GM19043 (cell line): Measurements from ENCODE around the gene PKNOX2.

Experiments used
- ATAC-seq: cut with Tn5 transposase; IDR thresholded peaks from one replicate; pipeline ENCODE4 v1.9.1; 2021; ENCODE audit warnings: low read depth; ENCODE audit not compliant: unreplicated experiment

Gene PKNOX2

DNA sequence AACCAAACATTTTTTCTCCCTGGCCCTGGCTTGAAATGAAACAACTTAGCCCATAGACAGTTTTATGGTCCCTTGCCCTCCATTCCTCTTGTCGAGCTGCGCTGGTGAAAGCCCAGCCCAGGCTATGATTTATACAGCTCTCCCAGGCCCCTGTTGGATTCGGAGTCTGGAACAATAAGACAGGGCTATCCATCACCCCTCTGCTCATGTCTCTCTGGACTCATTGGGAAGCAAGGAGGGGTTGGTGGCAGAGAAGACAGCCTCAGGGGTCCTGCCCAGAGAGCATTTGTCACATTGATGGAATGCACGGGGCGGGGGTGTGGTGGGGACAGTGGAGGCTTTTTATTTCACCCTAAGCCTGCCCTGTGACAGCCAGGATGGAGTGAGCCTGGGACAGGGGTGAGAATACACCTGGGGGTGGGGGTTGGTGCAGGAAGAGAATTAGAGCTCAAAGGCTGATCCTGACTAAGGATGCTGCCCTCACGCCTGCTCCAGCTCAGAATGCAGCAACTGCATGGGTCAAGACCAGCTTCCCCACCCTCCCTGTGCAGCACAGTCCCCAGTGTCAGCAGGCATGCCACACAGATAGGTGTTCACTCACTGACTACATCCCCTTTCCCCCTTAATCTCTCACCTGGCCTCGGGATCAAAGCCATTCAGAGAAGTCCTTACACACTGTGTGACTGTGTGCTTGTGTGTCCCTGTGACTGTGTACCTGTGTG lies 10.0 kb upstream of the PKNOX2 start:
- no peak for ATAC-seq

DNA sequence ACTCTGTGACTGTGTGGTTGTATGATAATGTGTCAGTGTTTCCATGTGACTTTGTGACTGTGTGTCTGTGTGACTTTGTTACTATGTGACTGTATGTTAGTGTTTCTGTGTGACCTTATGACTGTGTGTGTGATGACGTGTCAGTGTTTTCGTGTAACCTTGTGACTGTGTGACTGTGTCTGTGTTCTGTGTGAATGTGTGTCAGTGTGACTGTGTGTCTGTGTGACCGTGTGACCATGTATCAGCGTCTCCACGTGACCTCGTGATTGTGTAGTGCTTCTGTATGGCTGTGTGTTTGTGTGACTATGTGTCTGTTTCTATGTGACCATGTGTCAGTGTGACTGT lies 9.5 kb upstream of the PKNOX2 start:
- no peak for ATAC-seq

DNA sequence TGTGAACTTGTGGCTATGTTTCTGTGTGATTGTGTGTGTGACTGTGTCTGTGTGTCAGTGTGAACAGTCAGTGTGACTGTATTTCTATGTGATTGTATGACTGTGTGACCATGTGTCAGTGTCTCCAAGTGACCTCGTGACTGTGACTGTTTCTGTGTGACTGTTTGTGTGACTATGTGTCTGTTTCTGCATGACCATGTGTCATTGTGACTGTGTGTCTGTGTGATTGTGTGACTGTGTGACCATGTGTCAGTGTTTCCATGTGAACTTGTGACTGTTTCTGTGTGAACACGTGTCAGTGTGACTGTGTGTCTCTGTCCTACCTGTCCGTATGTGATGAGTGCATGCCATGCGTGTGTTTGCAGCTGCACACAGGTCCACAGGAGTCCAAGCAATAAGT lies 8.8 kb upstream of the PKNOX2 start:
- no peak for ATAC-seq

DNA sequence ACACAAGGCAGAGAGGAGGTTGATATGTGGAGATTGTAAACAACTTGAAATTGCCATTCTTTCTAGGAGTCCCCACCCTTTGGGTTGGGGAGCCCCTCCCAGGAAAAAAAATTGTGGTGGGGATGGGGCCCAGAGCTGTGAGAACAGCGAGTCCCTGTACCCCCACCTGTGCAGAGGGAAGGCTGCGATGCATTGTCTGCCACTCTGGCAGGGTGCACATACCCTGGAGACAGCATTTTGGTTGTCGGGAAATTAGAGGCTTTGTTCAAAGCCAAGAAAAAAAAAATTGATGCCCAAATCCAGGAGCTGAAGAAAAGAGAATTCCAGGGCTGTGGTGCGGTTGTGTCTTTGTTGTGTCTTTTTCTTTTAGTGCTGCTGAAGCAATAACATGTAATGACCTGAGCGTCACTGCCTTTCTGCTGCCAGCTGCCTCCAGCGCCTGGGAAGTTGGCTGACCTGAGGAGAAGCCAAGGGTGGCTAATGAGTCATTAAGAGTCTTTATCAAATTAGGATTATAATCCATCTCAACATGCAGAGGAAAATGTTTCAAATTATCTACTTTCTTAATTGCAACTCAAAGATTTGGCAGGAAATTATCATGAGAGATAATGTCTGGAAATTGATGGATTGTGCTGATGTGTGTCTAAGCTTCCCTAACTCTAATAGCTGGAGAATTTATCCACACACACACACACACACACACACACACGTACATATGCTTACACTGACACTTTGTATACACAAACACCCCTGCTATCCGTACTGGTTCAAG lies 8.0 kb upstream of the PKNOX2 start:
- ATAC-seq: no peak

DNA sequence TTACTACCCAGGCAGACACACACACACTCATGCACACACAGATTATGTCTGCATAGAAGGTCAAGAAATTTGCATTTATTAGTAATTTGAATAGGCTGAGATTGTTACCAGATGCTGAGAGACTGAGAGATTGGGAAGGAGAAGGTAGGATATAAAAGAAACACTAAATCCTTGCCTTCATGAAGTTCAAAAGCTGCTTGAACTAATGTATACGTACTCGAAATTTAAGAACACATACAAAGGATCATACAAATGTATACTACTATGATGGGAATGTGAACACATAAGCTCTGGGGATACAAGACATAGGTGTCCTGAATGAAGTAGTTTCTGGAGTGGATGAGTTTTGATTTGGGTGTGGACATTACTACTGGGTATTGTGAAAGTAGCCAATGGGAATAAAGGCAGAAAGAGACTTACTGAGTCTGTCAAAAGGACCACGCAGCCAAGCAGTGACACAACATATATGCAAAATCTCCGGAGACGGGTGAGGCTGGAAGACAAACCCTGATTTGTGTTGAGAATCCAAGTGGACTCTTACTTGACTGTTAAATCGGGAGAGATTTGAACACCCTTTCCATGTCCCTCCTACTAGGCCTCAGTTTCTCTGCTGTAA lies 7.3 kb upstream of the PKNOX2 start:
- no peak for ATAC-seq

DNA sequence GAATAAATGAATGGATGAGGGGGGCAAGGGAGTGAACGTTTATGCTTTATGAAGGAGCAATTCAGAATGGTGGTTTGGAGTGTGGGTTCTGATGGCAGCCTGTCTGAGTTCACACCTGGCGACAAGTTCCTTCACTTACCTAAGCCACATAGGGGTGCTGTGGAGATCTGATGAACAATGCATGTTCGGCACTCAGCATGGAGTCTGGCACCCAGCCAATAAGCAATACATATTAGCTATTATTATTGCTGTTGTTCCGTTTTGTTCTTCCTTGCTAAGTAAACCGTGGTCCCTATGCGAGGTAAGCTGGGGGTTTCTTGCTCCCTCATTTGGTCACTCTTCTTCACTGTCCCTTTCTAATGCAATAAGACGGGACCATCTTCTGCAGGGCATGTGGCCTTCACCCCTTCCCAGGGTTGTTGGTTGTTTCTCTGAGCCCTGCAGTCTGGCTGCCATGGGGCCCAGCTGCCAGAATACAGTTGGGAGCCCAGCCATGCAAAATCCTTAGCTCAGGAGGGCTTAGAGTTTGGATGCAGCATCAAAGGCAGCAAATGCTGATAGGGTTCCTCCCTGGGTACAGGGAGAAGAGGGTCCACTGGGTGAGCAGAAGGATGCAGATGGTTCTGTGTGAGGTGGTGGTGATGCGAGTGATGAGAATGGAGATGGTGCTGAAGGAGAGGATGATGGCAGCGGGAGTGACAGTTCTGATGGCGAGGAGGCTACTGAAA lies 6.4 kb upstream of the PKNOX2 start:
- no peak for ATAC-seq

DNA sequence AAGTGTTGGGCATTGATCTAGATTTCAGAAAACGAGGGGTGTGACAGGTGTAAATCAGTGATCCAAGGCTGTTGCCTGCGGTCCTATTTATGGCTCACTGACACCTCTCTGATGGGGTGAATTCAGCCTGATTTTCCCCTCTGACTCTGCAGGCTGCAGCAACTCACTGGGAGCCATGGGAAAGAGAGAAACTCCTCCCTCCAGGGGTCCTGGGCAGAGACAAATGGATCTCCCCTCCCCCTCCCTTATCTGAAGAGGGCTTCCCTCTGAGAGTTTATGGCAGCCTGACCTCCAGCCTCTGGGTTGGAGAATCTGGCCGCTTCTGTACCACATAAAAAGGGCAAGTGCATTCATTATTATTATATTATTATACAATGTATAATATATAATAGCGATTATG lies 1.8 kb upstream of the PKNOX2 start:
- ATAC-seq: no peak

DNA sequence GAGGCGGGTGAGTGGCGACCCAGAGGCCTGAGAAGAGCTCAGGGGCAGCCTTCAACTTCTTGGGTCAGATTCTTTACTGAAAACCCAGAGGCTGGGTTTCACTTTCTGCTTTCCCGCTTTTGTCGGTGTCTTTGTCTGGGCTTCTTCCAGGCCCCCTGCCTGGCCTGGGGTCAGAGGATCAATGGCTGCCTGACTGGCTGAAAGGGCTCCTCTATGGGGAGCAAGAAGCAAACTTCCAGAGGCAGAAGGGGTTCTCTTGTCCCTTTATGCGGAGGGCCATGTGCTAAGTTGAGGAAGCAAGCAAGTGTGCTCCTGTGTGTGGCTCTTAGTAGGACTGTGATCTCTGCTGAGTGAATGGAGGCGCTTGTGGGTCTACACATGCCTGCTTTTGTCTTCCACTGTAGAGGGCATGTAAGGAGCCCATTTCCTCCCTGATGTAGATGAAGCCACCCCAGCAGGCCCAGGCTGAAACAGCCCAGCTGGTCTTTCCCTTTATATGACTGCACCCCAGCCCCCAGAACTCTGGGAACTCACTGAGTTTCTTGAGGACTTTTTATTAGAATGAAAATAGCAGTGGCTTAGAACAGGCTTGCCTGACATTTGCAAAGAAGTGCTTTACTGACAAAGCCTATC lies 1.0 kb upstream of the PKNOX2 start:
- no peak for ATAC-seq

DNA sequence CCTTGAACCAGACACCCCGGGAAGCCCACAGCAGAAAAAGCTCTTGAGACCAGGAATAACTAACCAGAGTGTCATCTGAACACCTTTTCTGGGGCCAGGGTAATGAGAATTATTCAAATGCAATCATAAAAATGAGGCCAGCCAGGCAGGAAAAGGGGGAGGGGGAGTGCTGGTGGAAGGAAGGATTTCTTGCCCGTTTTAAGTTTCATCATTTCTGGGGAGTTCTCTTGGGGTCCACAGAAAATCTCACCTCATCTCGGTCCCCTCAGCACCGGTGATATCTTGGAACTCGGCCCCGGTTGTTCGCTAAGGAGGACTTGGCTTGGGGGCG lies 495 bp upstream of the PKNOX2 start:
- ATAC-seq: no peak

DNA sequence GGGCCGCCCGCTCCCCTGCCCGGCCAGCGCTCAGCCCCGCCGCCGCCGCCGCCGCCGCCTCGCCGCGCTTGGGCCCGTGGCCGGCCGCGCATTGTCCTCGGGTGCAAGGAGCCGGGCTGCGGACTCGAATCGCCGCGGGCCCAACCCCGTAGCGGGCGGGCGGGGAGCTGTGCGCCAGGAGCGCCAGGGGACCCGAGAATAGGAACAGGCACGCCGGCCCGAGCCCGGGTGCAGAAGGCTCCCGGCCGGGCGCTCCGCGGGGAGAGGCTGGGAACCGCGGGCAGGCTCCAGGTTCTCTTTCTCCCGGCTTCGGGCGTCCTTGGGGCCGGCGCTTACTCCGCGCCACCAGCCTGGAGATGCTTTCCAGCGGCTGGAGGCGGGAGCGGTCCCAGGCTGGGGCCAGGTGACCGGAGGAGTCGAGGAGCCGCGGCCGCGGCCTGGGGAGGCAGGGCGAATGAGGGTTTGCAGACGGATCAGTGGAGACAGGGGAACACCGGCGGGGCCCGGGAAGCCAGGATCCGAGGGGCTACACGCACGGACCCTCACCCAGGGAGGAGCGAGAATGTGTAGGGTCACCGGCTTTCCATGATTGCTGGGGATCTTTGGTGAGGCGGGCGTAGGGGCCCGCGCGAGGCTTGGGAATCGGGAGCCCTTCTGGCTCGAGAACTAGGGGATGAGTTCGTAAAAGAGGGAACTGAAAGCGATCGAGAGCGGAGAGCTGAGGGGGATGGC lies 726 bp downstream of the PKNOX2 start:
- no peak for ATAC-seq

DNA sequence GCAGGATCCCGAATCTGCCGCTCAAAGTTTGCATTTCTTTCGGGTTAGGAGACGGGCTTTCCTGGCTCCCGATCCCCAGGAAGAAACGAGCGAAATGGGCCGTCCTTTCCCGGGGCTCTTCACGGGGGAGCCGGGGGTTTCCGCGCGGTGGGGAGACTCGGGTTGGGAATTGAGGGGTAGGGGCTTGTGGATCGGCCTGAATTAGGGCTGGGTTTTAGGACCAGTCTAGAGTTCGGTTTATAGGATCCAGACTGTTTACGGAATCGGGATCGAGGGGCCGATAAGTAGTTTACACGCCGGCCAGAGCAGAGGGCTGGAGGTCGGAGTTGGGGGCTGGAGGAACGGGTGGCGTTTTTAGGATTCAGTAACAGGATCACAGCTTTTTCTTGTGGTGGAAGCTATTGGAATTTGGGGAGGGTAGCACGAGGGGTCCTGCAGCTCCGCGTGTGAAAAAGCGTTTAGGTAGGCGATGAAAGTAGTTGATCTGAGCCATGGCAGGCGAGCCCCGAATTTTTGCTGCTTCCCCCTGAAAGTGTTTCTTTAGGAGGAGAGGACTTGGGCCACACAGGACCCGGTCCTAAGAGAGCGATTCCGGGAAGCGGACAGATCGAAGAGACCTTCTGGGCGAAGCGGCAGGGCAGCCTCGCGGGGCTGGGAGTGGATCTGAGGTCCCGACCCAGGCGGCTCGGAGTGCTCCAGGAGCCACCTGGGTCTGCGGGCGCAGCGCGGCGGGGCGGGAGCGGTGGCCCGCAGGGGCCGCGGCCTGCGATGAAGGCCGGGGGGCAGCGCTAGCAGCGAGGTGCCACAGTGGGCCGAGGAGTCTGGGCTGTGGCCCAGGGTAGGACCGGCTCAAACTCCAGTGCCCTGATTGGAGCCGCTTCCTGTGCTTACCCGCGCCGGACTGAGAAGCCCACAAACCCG lies 1.6 kb downstream of the PKNOX2 start:
- ATAC-seq: no peak

DNA sequence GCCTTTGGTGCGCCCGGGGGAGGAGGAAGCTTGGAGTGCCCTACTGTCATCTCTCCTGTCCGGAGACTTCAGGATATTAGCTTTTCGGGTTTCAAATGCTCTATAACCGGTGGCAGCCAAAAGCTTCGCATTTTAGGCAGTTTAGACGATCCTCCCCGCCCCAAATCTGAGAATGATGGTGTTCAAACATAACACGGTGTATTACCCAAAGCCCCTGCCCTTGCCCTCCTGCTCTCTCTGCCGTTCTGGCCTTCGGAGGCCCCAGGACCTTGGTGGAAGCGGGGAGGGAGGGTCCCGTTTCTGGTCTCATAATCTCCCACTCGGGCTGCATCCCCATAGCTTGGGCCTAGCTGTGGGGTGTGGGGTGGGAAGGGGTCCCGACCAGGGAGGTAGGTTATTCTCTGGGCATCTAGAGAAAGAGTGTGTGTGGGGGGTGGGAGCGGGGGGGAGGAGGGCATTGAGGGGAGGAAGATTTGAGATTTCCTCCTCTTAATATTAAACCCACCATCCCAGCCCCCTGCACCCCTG lies 2.3 kb downstream of the PKNOX2 start:
- no peak for ATAC-seq

DNA sequence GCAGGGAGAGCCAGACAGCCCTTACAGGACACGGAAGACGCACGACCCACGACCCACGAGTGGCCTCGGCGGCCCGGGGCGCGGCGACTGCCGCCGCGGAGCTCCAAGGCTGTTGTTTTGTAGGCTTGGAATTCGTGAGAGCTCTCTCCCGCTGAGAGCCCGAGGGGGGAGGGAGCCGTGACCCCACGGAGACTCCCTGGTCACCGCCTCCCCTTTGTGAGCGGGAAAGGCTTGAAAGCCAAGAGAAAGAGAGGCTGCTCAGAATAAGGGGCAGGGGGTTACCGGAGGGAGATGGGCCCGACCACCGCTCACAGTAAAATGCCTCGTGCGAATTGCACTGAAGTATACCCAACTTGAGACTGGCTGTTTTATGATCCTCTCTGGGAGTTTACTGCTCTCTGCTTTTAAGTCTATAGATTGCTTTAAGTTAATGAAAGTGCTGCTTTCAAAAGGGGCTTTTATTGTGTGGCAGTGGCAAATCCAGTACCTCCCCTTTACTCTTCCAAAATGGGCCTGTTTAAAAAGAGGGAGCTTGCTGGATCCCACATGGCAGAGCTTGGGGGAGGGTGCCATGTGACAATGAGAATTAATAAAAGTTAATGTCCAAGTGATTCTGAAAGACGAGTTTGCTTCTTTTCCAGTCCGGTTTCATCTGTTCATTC lies 2.9 kb downstream of the PKNOX2 start:
- no peak for ATAC-seq

DNA sequence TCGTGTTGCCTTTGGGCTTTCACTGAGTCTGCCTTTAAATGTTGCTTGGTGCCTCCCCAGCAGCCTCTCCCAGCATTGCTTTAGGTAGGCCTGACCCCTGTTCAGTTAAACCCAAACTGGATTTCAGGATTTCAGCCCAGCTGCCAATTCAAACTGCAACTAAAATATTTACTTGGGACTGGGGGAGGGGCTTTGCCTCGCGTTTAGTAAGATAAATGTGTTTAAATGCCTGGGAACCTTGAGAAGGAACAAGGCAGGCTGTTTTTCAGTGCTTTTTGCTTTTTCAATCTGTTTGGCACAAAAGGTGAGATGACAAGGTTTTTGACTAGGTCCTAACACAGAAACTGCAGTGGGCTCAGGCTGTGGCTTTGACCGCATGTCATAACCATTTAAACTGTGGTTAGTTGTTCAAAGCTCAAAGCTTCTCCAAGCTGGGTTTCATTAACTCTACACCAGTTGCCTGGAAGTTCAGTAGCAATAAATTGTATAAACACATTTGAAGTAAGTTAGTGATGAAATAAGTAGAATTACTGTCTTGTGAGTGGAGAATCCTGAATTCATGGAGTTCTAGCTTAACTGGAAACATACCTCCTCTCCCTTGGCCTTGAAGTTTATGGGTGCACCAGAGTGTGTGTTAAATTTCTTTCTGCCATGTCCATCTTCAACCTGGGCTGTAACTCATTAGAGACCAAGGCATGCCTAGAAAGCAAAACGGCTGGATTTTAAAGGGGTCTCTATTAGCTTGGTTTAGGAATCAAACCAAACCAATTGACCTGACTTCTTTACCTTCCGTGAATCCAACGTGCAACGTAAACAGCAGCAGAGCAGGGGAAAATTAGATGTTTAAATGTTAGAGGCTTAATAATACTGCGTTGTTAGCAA lies 3.6 kb downstream of the PKNOX2 start:
- ATAC-seq: no peak

DNA sequence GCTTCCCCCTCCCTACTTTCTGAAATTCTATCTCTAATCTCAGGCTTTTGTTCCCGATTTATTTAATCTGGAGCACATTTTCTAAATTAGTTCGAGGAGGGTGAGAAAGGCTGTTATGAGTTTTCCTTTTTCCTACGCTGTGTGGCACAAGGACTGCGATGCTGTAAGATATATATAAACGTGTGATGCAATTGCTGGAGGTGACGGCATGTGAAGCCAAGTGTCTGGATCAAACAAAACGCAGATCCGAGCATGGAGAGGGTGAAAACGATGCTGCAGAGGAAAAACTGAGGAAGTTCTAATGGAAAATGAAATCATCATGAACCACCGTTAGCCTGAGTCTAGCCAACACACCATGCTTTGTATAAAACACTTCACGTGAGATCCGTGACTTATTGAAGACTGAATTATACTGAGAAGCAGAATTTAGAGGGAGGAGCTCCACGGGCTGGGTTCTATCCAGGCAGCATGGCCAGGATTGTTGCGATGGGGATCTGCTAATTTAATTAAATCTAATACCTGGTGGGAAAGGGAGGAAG lies 4.4 kb downstream of the PKNOX2 start:
- ATAC-seq: no peak

DNA sequence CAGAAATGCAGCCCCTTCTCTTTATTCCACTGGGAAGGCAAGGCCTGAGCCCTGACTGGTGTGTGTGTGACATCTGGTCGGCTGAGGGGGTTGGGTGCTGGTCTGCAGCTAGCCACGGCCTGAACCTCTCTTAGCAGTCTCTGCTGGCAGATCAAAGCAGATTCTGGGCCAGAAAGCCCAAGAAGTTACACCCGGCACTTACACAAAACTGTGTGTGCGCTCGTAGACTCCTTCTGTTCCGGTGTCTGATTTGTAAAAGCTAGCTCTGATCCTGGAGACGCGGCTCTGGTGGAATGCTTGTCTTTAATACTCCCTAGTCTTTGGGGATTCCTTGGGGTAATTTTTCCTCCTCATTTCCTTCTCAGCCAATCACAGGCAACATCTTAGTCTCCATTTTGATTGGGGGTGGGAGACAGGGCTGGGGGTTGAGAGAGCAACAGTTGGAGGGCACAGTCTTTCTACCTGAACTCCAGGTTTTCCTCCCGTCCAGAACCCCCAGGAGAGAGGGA lies 5.5 kb downstream of the PKNOX2 start:
- ATAC-seq: no peak

DNA sequence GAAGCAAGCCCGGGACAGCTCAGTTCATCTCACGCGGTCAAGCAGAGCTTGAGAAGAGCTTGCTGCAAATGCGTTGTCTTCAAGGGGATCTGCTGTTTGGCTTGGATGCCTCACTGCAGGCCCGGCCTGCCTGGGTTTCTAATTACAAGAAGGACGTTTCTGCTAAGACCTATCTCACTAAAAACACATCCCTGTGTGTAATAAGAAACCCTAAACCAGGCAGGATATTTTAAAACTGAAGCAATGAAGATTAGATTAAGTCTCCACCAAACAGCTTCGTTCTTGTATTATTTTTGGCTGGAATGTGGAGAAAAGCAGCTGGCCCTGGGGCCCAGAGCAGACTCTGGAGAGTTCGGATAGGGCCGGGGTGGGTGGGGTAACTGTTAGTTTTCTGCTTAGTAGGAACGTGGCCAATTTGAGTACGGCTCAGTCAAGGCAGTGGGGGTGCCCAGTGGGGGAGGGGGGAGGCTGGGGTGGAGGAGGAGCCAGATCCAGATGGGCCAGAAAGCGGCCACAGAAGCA lies 6.0 kb downstream of the PKNOX2 start:
- no peak for ATAC-seq
